Muscle layer of colon (tissue), 2 donors: Measurements from ENCODE around the gene ST6GALNAC3.

Source experiments
- H3K27ac ChIP-seq: one replicate; pipeline ENCODE4 v1.7.0; 2013; ENCODE audit warnings: low read depth, mild to moderate bottlenecking, low read length, moderate library complexity
- H3K27me3 ChIP-seq, 2 donors: one replicate each; pipeline ENCODE4 v1.7.0; 2013; ENCODE audit warnings: low read length in 2 of 2, mild to moderate bottlenecking in 2 of 2; ENCODE audit not compliant: insufficient read depth in 2 of 2, control insufficient read depth in 1 of 2
- H3K36me3 ChIP-seq: one replicate; pipeline ENCODE4 v1.7.0; 2013; ENCODE audit warnings: mild to moderate bottlenecking, low read length; ENCODE audit not compliant: insufficient read depth
- H3K4me1 ChIP-seq: one replicate; pipeline ENCODE4 v1.7.0; 2013; ENCODE audit warnings: mild to moderate bottlenecking, low read length; ENCODE audit not compliant: insufficient read depth
- H3K4me3 ChIP-seq, 2 donors: one replicate each; pipeline ENCODE4 v1.7.0; 2013; ENCODE audit warnings: low read length in 2 of 2, low read depth in 1 of 2, mild to moderate bottlenecking in 1 of 2, moderate library complexity in 1 of 2
- H3K9ac ChIP-seq: one replicate; pipeline ENCODE4 v1.7.0; 2013; ENCODE audit warnings: low read length
- H3K9me3 ChIP-seq: one replicate; pipeline ENCODE4 v1.7.0; 2013; ENCODE audit warnings: mild to moderate bottlenecking, low read length
- donor health status: abdominal sarcoma.
- donor health status: Adenocarcinoma of cecum.

ST6GALNAC3 gene

DNA sequence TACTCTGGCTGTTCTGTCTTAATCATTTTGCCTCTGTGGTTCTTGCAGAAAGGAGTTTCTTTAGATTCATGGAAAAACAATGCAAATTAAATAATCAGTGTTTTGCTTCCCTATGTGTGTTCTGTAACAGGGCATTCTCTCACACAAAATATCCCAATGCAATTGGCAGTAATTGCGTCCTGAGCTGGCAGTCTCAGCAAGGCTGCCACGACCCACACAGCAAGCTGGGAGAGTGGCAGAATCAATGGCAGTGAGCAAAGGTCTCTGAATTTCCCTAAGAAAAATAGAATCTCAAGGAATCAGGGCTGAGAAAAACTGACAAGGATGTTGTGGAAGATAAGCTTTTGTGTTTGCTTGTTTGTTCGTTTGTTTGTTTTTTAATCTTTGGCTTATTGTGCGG, 594.6 kb downstream of the ST6GALNAC3 start:
- Histone ChIP-seq H3K4me3 (no peak overlapping the region), H3K27me3 (no peaks in the 10 kb centered on the region), H3K4me1 (no peaks in the 10 kb centered on the region), H3K36me3 (no peaks in the 10 kb centered on the region), H3K27ac (no peak overlapping the region), H3K9me3 (no peaks in the 10 kb centered on the region), H3K9ac (no peak overlapping the region)

DNA sequence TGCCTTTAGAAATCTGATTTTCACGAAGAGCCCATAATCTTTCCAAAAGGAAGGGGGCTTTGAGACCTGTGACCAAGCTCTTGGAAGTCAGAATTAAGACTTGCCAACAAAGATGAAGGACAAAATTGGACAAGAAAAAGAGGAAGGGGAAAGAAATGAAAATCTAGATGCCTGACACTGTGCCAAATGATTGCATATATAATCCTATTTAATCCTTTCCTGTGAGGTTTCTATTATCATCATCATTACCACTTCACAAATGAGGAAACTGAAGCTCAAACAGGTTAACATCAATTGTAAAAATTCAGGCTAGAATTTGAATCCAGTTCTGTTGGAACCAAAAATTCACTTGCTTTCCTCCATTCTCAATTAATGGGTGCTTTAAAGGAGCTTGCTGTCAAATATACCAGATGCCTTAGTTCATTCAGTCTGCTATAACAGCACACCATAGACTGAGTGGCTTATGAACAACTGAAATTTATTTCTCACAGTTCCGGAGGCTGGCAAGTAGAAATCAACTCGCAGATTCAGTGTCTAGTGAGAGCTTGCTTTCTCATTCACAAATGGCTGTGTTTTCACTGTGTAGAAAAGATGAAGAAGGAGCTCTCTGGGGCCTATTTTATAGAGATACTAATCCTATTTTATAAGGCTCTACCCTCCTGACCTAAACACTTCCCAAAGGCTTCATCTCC, 595.2 kb downstream of the ST6GALNAC3 start:
- Histone ChIP-seq H3K27ac (no peak overlapping the region), H3K4me1 (no peaks in the 10 kb centered on the region), H3K4me3 (no peak overlapping the region), H3K36me3 (no peaks in the 10 kb centered on the region), H3K27me3 (no peaks in the 10 kb centered on the region), H3K9ac (no peak overlapping the region), H3K9me3 (no peaks in the 10 kb centered on the region)

DNA sequence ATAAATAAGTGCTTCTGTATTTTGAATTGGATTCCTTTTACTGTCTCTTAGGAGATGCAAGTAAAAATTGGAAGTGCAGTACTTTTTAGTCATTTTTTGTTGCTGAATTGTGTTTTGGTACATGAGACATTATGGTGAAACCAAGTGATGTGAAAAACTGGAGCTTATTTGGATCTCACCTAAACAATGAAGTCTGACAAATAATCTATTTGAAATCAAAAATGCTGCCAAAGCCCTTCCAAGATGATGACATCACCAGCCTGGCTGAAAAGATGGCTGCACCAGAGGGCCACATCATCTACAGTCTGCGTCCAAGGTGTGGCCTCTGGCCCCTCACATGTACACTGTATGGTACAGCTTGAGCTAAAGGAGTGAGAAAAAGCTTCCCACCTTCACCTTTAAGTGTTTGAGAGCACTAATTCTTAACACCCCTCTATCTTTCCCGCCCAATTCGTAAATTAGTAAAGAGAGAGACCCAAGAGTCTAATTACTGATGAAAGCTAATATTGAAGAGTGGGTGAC, 600.2 kb downstream of the ST6GALNAC3 start:
- H3K4me1 ChIP-seq: no peaks in the 10 kb centered on the region
- H3K27ac ChIP-seq: no peak overlapping the region
- H3K27me3 ChIP-seq: no peaks in the 10 kb centered on the region

DNA sequence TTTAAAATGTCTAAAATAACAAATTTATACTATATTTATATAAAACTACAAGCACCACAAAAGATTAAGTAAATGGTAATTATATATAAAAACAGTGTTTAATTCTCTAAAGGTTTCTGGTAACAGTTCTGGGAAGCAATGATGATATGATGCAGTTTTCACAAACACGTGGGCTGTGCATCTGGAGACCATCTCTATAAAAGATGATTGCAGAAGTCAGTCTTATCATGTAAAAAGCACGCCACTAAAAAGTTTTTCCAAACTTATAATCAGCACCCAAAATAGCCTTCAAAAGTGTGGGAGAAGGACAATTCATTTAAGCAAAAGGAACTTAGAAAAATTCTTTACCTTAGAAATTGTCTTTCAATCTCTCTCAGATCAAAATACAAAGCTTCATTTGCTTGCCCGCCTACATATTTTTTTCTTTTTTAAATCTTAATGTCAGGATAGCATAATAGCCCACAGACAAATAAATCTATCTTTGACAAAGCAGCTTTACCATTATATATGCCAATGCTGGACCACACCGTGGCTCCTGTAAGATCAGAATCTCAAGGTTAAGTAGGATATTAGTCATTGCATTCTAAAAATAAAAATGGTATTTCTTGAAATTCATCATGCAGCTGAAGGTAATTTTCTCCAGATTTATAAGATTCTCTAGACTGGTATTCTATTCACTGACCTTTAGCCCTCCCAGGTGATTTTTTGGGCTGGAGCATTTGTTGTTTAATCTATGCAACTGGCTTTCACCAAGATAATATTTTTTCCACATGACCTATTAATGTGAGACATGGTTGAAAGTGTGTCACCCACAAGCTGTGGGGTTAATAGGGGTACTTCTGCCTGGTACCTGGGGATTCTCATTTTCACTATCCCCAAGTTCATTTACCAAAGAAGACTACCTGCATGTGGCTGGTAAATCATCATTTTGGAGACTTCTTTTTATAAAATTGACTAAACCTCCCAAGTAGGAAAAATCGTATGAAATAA, 603.2 kb downstream of the ST6GALNAC3 start:
- Histone ChIP-seq H3K27ac (no peak overlapping the region), H3K9ac (no peak overlapping the region), H3K4me1 (no peaks in the 10 kb centered on the region), H3K9me3 (no peaks in the 10 kb centered on the region), H3K36me3 (no peaks in the 10 kb centered on the region), H3K27me3 (no peaks in the 10 kb centered on the region), H3K4me3 (no peak overlapping the region)

More for the DNA sequence above, 600.2 kb downstream of the ST6GALNAC3 start:
- Histone ChIP-seq H3K4me3 (no peak overlapping the region), H3K9me3 (no peaks in the 10 kb centered on the region), H3K9ac (no peak overlapping the region), H3K36me3 (no peaks in the 10 kb centered on the region)

DNA sequence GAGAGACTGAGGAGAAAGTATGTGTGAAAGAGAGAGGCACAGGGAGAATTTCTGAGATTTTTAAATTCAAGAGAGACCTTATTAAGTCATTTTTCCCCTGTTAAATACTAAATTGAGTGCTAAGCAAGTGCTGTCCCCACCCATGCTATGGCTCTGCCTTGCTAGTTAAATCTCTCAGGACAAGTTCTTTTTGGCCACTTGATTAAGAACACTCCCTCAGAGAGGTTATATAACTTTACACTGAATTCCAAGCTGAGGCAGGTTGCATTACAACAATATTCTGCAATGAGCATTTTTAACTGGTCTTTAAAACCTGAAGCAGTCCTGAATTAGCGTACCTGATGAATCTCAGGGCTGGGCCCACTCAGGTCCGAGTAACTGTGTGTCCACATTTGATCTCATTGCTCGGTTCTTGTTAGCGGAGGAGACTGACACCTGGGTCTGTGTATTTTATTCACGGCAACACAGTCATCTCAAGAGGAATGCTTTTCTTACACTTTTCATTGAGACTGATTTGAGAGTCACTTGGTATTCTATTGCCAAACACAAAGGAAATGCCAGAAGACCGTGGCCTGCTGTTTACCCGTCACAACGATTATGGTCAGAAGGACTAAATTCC, 605.1 kb downstream of the ST6GALNAC3 start:
- no peaks in the 10 kb centered on the region for H3K36me3 ChIP-seq
- no peak overlapping the region for H3K4me3 ChIP-seq
- H3K9ac ChIP-seq: no peak overlapping the region
- no peaks in the 10 kb centered on the region for H3K9me3 ChIP-seq
- no peak overlapping the region for H3K27ac ChIP-seq
- H3K4me1 ChIP-seq: no peaks in the 10 kb centered on the region
- no peaks in the 10 kb centered on the region for H3K27me3 ChIP-seq

DNA sequence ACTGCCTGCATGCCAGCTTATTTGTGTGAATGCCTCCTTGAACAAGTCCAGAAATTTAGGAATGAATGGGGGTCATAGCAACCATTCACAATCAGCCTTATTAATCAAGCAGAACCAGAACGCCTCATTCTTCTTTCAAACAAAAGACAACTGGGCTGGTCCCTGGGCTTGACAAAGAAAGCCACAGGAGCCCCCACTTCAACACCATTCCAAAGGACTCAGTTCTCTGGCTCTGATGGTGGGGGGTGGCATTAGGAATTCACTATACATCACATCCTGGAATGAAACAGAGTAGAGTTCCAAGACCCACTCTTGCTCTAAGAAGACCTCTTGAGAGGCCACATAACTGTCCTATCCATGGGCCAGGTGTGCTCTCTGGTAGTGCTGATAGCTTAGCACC, 606.1 kb downstream of the ST6GALNAC3 start:
- Histone ChIP-seq H3K27ac (no peak overlapping the region), H3K9me3 (no peaks in the 10 kb centered on the region), H3K4me1 (no peaks in the 10 kb centered on the region), H3K36me3 (no peaks in the 10 kb centered on the region), H3K4me3 (no peak overlapping the region), H3K9ac (no peak overlapping the region), H3K27me3 (no peaks in the 10 kb centered on the region)

DNA sequence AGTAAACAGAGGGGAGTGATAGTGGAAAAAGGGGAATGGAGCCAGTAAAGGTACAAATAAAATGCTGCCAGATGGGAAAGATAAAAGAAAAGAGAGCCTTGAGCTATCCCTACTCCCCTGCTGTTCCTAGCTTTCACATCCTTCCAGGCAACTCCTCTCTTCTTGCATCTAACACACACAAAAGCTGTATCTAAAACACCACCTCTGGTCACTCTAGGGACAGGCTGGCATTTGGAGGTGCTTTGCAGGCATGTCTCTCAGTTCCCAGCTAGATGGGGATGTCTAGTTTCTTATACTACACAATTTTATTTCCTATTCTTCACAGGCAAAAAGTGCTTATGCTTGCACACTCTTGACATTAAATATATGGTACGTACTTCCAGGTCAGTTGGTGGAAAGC, 607.6 kb downstream of the ST6GALNAC3 start:
- H3K9me3 ChIP-seq: no peaks in the 10 kb centered on the region
- no peaks in the 10 kb centered on the region for H3K36me3 ChIP-seq
- H3K27me3 ChIP-seq: no peaks in the 10 kb centered on the region
- no peak overlapping the region for H3K27ac ChIP-seq
- H3K4me1 ChIP-seq: no peaks in the 10 kb centered on the region
- H3K9ac ChIP-seq: no peak overlapping the region
- H3K4me3 ChIP-seq: no peak overlapping the region
